Measurements from ENCODE around the gene HHAT. TPM values are rescaled to one million over a fixed set of nuclear protein-coding genes. Genes with fewer than 3 reads are reported as not detected.

The HHAT gene
- total and polyA plus RNA-seq, 2 of the 4 experiments (the other 2 are of a cell fraction): 1.7 to 2.5 TPM

- Histone ChIP-seq H2AFZ (replicated peaks; ENCODE audit: low read length, poor library complexity) (no peak overlapping the region), H3K27me3 (ENCODE audit: control insufficient read depth, insufficient read depth, low read length) (no peaks in the 10 kb centered on the region), H3K18ac (ENCODE audit: low read depth, low read length) (no peak overlapping the region), H4K5ac (ENCODE audit: low read depth, low read length) (no peak overlapping the region), H3K9me3 (ENCODE audit: control insufficient read depth, insufficient read depth, low read length) (no peaks in the 10 kb centered on the region; the same call in 1 of the 2 replicates), H3K4me2 (ENCODE audit: low read depth, low read length) (no peak overlapping the region), H2BK15ac (ENCODE audit: low read depth, low read length) (no peak overlapping the region), H3K23ac (ENCODE audit: low read depth, low read length) (no peak overlapping the region), H3K9ac (ENCODE audit: low read depth, low read length) (no peak overlapping the region), H3K9me1 (ENCODE audit: insufficient read depth, low read length) (no peaks in the 10 kb centered on the region), H2AK9ac (replicated peaks; ENCODE audit: low read depth, low read length, poor library complexity) (no peak overlapping the region), H2BK5ac (ENCODE audit: low read depth, low read length, poor library complexity, severe bottlenecking) (no peak overlapping the region), H3K27ac (ENCODE audit: insufficient read depth, low read length) (no peak overlapping the region), H4K91ac (ENCODE audit: insufficient read depth, low read depth, low read length) (no peak overlapping the region), H3K14ac (replicated peaks; ENCODE audit: low read depth, low read length) (no peak overlapping the region), H3K56ac (ENCODE audit: extremely low read depth, insufficient read depth, low read length) (no peak overlapping the region), H3K4ac (ENCODE audit: low read depth, low read length) (no peak overlapping the region), H2BK120ac (ENCODE audit: low read depth, low read length) (no peak overlapping the region), H2BK20ac (ENCODE audit: low read depth, low read length) (no peak overlapping the region), H3K4me1 (ENCODE audit: control insufficient read depth, insufficient read depth, low read length) (no peaks in the 10 kb centered on the region), H3K4me3 (ENCODE audit: insufficient read depth, low read depth, low read length) (no peak overlapping the region), H2AK5ac (ENCODE audit: low read depth, low read length) (no peak overlapping the region), H4K8ac (ENCODE audit: low read depth in 2 of 2, low read length in 2 of 2) (no peak overlapping the region), H4K20me1 (ENCODE audit: insufficient read depth, low read length) (no peaks in the 10 kb centered on the region), H3K36me3 (ENCODE audit: control insufficient read depth, insufficient read depth, low read length) (no peaks in the 10 kb centered on the region), H3K79me1 (ENCODE audit: low read depth in 1 of 2, low read length in 2 of 2) (no peaks in the 10 kb centered on the region)
- in situ Hi-C loops (cut with MboI; ENCODE audit: low sequenced_read_pairs) (no loop called here), intact Hi-C loops (cut with micrococcal nuclease) (no loop called here), dilution Hi-C loops (cut with HindIII; ENCODE audit: low sequenced_read_pairs, unreplicated experiment) (no loop called here)
- TF ChIP-seq RCOR1 (IDR thresholded peaks at IDR 0.05; ENCODE audit: insufficient replicate concordance, low read length): no peak
- TF ChIP-seq, protein P1, sequence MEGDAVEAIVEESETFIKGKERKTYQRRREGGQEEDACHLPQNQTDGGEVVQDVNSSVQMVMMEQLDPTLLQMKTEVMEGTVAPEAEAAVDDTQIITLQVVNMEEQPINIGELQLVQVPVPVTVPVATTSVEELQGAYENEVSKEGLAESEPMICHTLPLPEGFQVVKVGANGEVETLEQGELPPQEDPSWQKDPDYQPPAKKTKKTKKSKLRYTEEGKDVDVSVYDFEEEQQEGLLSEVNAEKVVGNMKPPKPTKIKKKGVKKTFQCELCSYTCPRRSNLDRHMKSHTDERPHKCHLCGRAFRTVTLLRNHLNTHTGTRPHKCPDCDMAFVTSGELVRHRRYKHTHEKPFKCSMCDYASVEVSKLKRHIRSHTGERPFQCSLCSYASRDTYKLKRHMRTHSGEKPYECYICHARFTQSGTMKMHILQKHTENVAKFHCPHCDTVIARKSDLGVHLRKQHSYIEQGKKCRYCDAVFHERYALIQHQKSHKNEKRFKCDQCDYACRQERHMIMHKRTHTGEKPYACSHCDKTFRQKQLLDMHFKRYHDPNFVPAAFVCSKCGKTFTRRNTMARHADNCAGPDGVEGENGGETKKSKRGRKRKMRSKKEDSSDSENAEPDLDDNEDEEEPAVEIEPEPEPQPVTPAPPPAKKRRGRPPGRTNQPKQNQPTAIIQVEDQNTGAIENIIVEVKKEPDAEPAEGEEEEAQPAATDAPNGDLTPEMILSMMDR (conservative IDR thresholded peaks at IDR 0.05; ENCODE audit: low read depth, low read length): no peak
- TF ChIP-seq POLR2A (IDR thresholded peaks at IDR 0.05; ENCODE audit: low read depth, low read length): no peak
- no peak for TF ChIP-seq MXI1 (IDR thresholded peaks at IDR 0.05; ENCODE audit: borderline replicate concordance, low read depth, low read length)
- no peak for TF ChIP-seq NFE2L2 (IDR thresholded peaks at IDR 0.05; ENCODE audit: low read depth, low read length)
- TF ChIP-seq USF2 (IDR thresholded peaks at IDR 0.05; ENCODE audit: low read depth, low read length): no peak
- TF ChIP-seq MAZ (IDR thresholded peaks at IDR 0.05; ENCODE audit: borderline replicate concordance, low read depth, low read length): no peak
- no peak for TF ChIP-seq FOS (IDR thresholded peaks at IDR 0.05; ENCODE audit: low read depth, low read length)
- TF ChIP-seq SMC3 (IDR thresholded peaks at IDR 0.05; ENCODE audit: low read depth, low read length): no peak
- TF ChIP-seq CHD1 (IDR thresholded peaks at IDR 0.05; ENCODE audit: low read depth, low read length): no peak
- no peak for TF ChIP-seq BHLHE40 (IDR thresholded peaks at IDR 0.05; ENCODE audit: low read depth, low read length)
- no peak for TF ChIP-seq RFX5 (IDR thresholded peaks at IDR 0.05; ENCODE audit: low read depth, low read length)
- no peak for TF ChIP-seq ELK1 (IDR thresholded peaks at IDR 0.05; ENCODE audit: borderline replicate concordance, low read depth, low read length)
- no peak for TF ChIP-seq CEBPB (IDR thresholded peaks at IDR 0.05; ENCODE audit: low read depth, low read length)
- TF ChIP-seq MAFK (IDR thresholded peaks at IDR 0.05; ENCODE audit: low read depth, low read length): no peak
- TF ChIP-seq RAD21 (IDR thresholded peaks at IDR 0.05; ENCODE audit: low read length): no peak
- ATAC-seq (ENCODE audit: low read depth) (no peak), DNase-seq (no peak)
- no TSS peak for BruUV-seq (replicated peaks)
- CTCF ChIA-PET: no interaction called here
- no CpG with 5 or more reads among the region's 2 CpGs for WGBS, 2 experiments (ENCODE audit: extremely low coverage in 2 of 2, insufficient read length in 1 of 2)
- POLR2A ChIA-PET (ENCODE audit: unreplicated experiment): no interaction called here
Measured at GRCh38 chr1:210605099-210605498, 276.4 kb downstream of the HHAT start.
